Suprapubic skin (tissue), 4 donors: ENCODE data around the gene PVR. TPM values are rescaled to one million over a fixed set of nuclear protein-coding genes. Genes with fewer than 3 reads are reported as not detected.
"Not testable (repeated sequence)": the region's sequence is repeated elsewhere in the genome, so short reads cannot be mapped to it uniquely, and the experiment has no call there.

ENCODE experiments used
- DNase-seq, 2 donors: peaks; one replicate each; pipeline ENCODE4 v3.0.0-alpha.2; 2019; ENCODE audit warnings: low spot score in 2 of 2
- H3K27ac ChIP-seq: fragments of 200-600 bp; sonication (generic); one replicate; pipeline ENCODE4 v1.5.1; 2019
- H3K27me3 ChIP-seq: fragments of 200-600 bp; sonication (generic); one replicate; pipeline ENCODE4 v1.5.1; 2019
- H3K36me3 ChIP-seq: fragments of 200-600 bp; sonication (generic); one replicate; pipeline ENCODE4 v1.5.1; 2019
- H3K4me1 ChIP-seq: fragments of 200-600 bp; sonication (generic); one replicate; pipeline ENCODE4 v1.5.1; 2019
- H3K4me3 ChIP-seq: fragments of 200-600 bp; sonication (generic); one replicate; pipeline ENCODE4 v1.5.1; 2019; ENCODE audit warnings: mild to moderate bottlenecking
- H3K9me3 ChIP-seq: fragments of 200-600 bp; sonication (generic); one replicate; pipeline ENCODE4 v1.5.1; 2019
- EP300 ChIP-seq: sonication (generic); formaldehyde crosslinking; IDR thresholded peaks from one replicate; pipeline ENCODE4 v1.6.1; 2017; ENCODE audit warnings: antibody characterized with exemption
- POLR2A ChIP-seq, 2 donors: fragments of 450-650 bp; IDR thresholded peaks; one replicate each; pipeline ENCODE4 v1.6.1; 2017; ENCODE audit warnings: antibody characterized with exemption in 2 of 2, mild to moderate bottlenecking in 2 of 2, moderate library complexity in 2 of 2
- POLR2AphosphoS5 ChIP-seq, 3 donors: sonication (generic); formaldehyde crosslinking; IDR thresholded peaks; one replicate each; pipeline ENCODE4 v1.6.1; 2017; ENCODE audit warnings: antibody characterized with exemption in 3 of 3
- WGBS: methylation state at CpG from one replicate; pipeline ENCODE4 v1.1.5; 2018; 5-methylcytosine and 5-hydroxymethylcytosine counted together
- total RNA-seq, 4 donors: library from RNA; depleted of rRNA; stranded (reverse); fragments of >200 nt; gene quantifications; one replicate each; pipeline ENCODE4 v1.1.0, GENCODE V29; 2016
- TF ChIP-seq, protein P1 (sequence below), 2 donors: fragments of 200-600 bp in 1 of 2; fragments of 450-650 bp in 1 of 2; sonication (generic) in 1 of 2; IDR thresholded peaks; one replicate each; pipeline ENCODE4 v1.5.1; 2016 to 2019; ENCODE audit warnings: antibody characterized with exemption in 2 of 2, mild to moderate bottlenecking in 1 of 2, moderate library complexity in 1 of 2

PVR gene
- total RNA-seq, 4 donors from 2014 or later: 14.0 to 24.6 (median 15.5) TPM

DNA sequence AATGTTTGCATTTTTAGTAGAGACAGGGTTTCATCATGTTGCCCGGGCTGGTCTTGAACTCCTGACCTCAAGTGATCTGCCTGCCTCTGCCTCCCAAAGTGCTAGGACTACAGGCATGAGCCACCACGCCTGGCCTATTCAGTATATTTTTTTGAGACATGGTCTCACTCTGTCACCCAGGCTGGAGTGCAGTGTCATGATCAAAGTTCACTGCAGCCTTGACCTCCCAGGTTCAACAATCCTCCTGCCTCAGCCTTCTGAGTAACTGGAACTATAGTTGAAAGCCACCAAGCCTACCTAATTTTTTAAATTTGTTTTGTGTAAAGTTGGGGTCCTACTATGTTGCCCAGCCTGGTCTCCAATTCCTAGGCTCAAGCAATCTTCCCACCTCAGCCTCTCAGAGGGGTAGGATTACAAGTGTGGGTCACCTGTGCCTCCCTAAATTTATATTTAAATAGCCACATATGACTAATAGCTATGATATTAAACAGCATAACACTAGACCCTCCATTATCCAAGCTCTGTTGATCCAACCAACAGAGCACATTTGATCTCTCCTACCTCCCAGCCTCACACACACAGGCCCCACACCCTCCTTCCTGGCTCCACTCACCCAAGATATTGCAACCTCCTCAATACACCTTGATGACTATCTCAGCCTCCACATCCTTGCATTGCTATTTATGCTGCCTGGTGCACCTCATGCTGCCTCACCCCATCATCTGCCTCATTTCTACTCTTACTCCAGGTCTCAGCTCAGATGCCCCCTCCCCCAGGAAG lies 25.5 kb downstream of the PVR start:
- WGBS: 88% methylated on average over 2 of the region's 2 CpGs
- H3K27ac ChIP-seq: no peak overlapping the region
- no peaks in the 10 kb centered on the region for H3K9me3 ChIP-seq
- TF ChIP-seq POLR2A (IDR thresholded peaks at IDR 0.05) (no peak), EP300 (no peak)
- peaks cover 6% of the 10 kb centered on the region for H3K4me1 ChIP-seq
- no peak for DNase-seq
- no peaks in the 10 kb centered on the region for H3K36me3 ChIP-seq
- no peaks in the 10 kb centered on the region for H3K27me3 ChIP-seq
- H3K4me3 ChIP-seq: no peak overlapping the region

- DNase-seq, H3K4me1 ChIP-seq, H3K36me3 ChIP-seq, H3K27ac ChIP-seq, H3K4me3 ChIP-seq, H3K9me3 ChIP-seq, H3K27me3 ChIP-seq: not testable (repeated sequence)
- 58% methylated on average over 2 of the region's 2 CpGs for WGBS
Observed at GRCh38 chr19:44670027-44670426, 26.3 kb downstream of the PVR start.

DNA sequence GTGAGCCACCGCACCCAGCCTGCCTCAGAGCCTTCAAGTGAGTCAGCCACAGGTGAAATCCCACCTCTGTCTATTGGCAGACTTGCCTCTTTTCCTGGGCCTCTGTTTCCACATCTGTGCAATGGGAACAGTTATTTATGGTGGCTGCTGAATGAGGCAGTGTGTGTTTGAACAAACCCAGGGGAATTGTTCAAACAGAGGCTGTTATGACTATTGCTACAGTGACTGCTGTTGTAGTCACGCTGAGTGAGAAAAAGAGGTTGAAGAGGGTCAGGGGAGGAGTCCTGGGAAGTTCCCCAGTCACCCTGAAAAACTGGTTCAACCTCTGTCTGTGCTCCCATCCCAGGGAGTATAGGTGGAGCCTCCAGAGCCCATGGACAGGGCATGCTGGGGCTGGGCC lies 27.7 kb downstream of the PVR start, which contains the start of gene CEACAM19:
CEACAM19 (plus strand) TSS at position 83 of the 400 bp plus-strand sequence. CDS start 450 bp downstream, outside the sequence.
- H3K4me1 ChIP-seq: peaks cover 6% of the 10 kb centered on the region
- no peak within 1 kb of the TSS for H3K4me3 ChIP-seq
- H3K9me3 ChIP-seq: no peaks in the 10 kb centered on the region
- no peaks in the 10 kb centered on the region for H3K27me3 ChIP-seq
- H3K27ac ChIP-seq: peak within 1 kb of the TSS; percentile 51
- whole genome bisulfite sequencing: 64% methylated on average over 2 of the region's 2 CpGs
- no peak for TF ChIP-seq EP300
- TF ChIP-seq POLR2A (IDR thresholded peaks at IDR 0.05): no peak
- TF ChIP-seq, protein P1, sequence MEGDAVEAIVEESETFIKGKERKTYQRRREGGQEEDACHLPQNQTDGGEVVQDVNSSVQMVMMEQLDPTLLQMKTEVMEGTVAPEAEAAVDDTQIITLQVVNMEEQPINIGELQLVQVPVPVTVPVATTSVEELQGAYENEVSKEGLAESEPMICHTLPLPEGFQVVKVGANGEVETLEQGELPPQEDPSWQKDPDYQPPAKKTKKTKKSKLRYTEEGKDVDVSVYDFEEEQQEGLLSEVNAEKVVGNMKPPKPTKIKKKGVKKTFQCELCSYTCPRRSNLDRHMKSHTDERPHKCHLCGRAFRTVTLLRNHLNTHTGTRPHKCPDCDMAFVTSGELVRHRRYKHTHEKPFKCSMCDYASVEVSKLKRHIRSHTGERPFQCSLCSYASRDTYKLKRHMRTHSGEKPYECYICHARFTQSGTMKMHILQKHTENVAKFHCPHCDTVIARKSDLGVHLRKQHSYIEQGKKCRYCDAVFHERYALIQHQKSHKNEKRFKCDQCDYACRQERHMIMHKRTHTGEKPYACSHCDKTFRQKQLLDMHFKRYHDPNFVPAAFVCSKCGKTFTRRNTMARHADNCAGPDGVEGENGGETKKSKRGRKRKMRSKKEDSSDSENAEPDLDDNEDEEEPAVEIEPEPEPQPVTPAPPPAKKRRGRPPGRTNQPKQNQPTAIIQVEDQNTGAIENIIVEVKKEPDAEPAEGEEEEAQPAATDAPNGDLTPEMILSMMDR (IDR thresholded peaks at IDR 0.05): no peak
- TF ChIP-seq POLR2AphosphoS5 (IDR thresholded peaks at IDR 0.05): peak in 1 of 3 donors; percentile 51
- no peaks in the 10 kb centered on the region for H3K36me3 ChIP-seq
- DNase-seq: no peak

DNA sequence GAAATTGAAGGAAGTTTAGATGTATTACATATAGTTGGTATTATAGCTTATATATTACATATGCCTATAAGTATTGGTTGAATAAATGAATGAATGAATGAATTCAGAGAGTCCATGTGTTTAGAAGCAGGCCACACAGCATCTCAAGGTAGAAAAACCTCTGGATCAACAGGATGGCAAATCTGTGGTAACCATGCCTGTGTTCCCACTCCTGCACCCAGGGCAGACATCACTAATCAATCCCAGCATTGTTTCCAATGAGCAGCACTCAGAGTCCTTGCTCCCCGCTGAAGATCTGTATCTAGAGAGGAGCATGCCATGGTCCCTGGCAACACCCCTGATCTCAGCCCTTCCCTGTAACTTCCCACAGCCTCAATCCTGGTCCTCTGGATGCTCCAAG lies 28.5 kb downstream of the PVR start:
- Histone ChIP-seq H3K36me3 (no peaks in the 10 kb centered on the region), H3K27ac (no peak overlapping the region), H3K4me3 (no peak overlapping the region), H3K9me3 (no peaks in the 10 kb centered on the region), H3K27me3 (no peaks in the 10 kb centered on the region), H3K4me1 (peaks cover 9% of the 10 kb centered on the region)
- TF ChIP-seq POLR2A (IDR thresholded peaks at IDR 0.05): no peak
- no peak for TF ChIP-seq EP300
- TF ChIP-seq, protein P1 (IDR thresholded peaks at IDR 0.05): no peak
- no peak for TF ChIP-seq POLR2AphosphoS5 (IDR thresholded peaks at IDR 0.05)
- DNase-seq: no peak
- WGBS: 50% methylated on average over 1 of the region's 1 CpG

- no peak for DNase-seq
- 92% methylated on average over 4 of the region's 4 CpGs for WGBS
- TF ChIP-seq POLR2A (IDR thresholded peaks at IDR 0.05): no peak
- TF ChIP-seq, protein P1 (IDR thresholded peaks at IDR 0.05): no peak
- TF ChIP-seq EP300: no peak
- no peak for TF ChIP-seq POLR2AphosphoS5 (IDR thresholded peaks at IDR 0.05)
- Histone ChIP-seq H3K27ac (no peak overlapping the region), H3K4me1 (peaks cover 10% of the 10 kb centered on the region), H3K4me3 (no peak overlapping the region), H3K9me3 (no peaks in the 10 kb centered on the region), H3K27me3 (no peaks in the 10 kb centered on the region), H3K36me3 (no peaks in the 10 kb centered on the region)
Observed at GRCh38 chr19:44673510-44673909, 29.8 kb downstream of the PVR start.

GRCh38 chr19:44675521-44675920 lies 31.8 kb downstream of the PVR start:
- H3K4me1 ChIP-seq: peaks cover 10% of the 10 kb centered on the region
- WGBS: 91% methylated on average over 6 of the region's 6 CpGs
- H3K9me3 ChIP-seq: no peaks in the 10 kb centered on the region
- TF ChIP-seq, protein P1 (IDR thresholded peaks at IDR 0.05): no peak
- TF ChIP-seq POLR2A (IDR thresholded peaks at IDR 0.05): no peak
- TF ChIP-seq POLR2AphosphoS5 (IDR thresholded peaks at IDR 0.05): no peak
- no peak for TF ChIP-seq EP300
- no peak for DNase-seq
- H3K27me3 ChIP-seq: no peaks in the 10 kb centered on the region
- peaks cover 4% of the 10 kb centered on the region for H3K36me3 ChIP-seq
- no peak overlapping the region for H3K4me3 ChIP-seq
- H3K27ac ChIP-seq: no peak overlapping the region
